PC-9 (cell line): Measurements from ENCODE around the gene PCGF3. TPM values are rescaled to one million over a fixed set of nuclear protein-coding genes. Genes with fewer than 3 reads are reported as not detected.

Experiments used
- BruUV-seq: library from RNA; stranded (reverse); fragments of 400-500 nt; replicated peaks from 2 replicates; lab custom pipeline; 2021; lab: Mats Ljungman, UMichigan
- CTCF ChIA-PET: fragments of 300-600 bp; sonication (Branson Sonifier 250); formaldehyde crosslinking; loops from one replicate; lab custom pipeline; 2022; ENCODE audit warnings: antibody characterized with exemption; lab: Charles Lee
- POLR2A ChIA-PET: fragments of 300-600 bp; sonication (Branson Sonifier 250); formaldehyde crosslinking; loops from one replicate; lab custom pipeline; 2022; ENCODE audit warnings: antibody characterized with exemption; ENCODE audit not compliant: unreplicated experiment; lab: Charles Lee
- DNase-seq, 2 experiments: peaks; one replicate each; pipeline versions ENCODE4 v3.0.0 to v3.0.0-alpha.2; 2015 to 2022; ENCODE audit warnings: mixed read lengths in 1 of 2
- H2AFZ ChIP-seq: fragments of 200-600 bp; sonication (generic); 2 replicates; pipeline ENCODE4 v1.8.1; 2017; ENCODE audit warnings: antibody characterized with exemption
- H3F3A ChIP-seq: fragments of 200-600 bp; sonication (generic); 2 replicates; pipeline ENCODE4 v1.8.1; 2017; ENCODE audit warnings: antibody characterized with exemption, mild to moderate bottlenecking, low read depth; ENCODE audit not compliant: insufficient read depth
- H3K27ac ChIP-seq: fragments of 200-600 bp; sonication (generic); 2 replicates; pipeline ENCODE4 v1.6.1; 2016; ENCODE audit warnings: mixed run types
- H3K27me3 ChIP-seq: fragments of 200-600 bp; sonication (generic); 2 replicates; pipeline ENCODE4 v1.6.1; 2016; ENCODE audit warnings: low read depth, mixed run types; ENCODE audit not compliant: insufficient read depth
- H3K36me3 ChIP-seq: fragments of 200-600 bp; sonication (generic); 2 replicates; pipeline ENCODE4 v1.6.1; 2016; ENCODE audit warnings: low read depth, mixed run types
- H3K4me1 ChIP-seq: fragments of 200-600 bp; sonication (generic); replicated peaks from 2 replicates; pipeline ENCODE4 v1.6.1; 2016; ENCODE audit warnings: mixed run types; ENCODE audit not compliant: insufficient read depth
- H3K4me2 ChIP-seq: fragments of 200-600 bp; sonication (generic); 2 replicates; pipeline ENCODE4 v1.6.1; 2017; ENCODE audit warnings: mixed run types
- H3K4me3 ChIP-seq: fragments of 200-600 bp; sonication (generic); 2 replicates; pipeline ENCODE4 v1.6.1; 2016; ENCODE audit warnings: mixed run types
- H3K79me2 ChIP-seq: fragments of 200-600 bp; sonication (generic); 2 replicates; pipeline ENCODE4 v1.6.1; 2017; ENCODE audit warnings: low read depth, mixed run types
- H3K9me2 ChIP-seq: fragments of 200-600 bp; sonication (generic); 2 replicates; pipeline ENCODE4 v1.8.1; 2017; ENCODE audit warnings: mild to moderate bottlenecking; ENCODE audit not compliant: insufficient read depth
- H3K9me3 ChIP-seq: fragments of 200-600 bp; sonication (generic); 2 replicates; pipeline ENCODE4 v1.8.1; 2016; ENCODE audit warnings: low read depth; ENCODE audit not compliant: insufficient read depth
- H4K20me1 ChIP-seq: fragments of 200-600 bp; sonication (generic); 2 replicates; pipeline ENCODE4 v1.8.1; 2017; ENCODE audit not compliant: insufficient read depth
- CTCF ChIP-seq: fragments of 200-600 bp; sonication (generic); conservative IDR thresholded peaks from 2 replicates; pipeline ENCODE4 v1.6.1; 2017; ENCODE audit warnings: mixed run types, antibody characterized with exemption, mild to moderate bottlenecking, moderate library complexity
- EZH2 ChIP-seq: fragments of 200-600 bp; sonication (generic); IDR thresholded peaks from 2 replicates; pipeline ENCODE4 v1.8.0; 2017; ENCODE audit warnings: antibody characterized with exemption, low read depth
- intact Hi-C: fragments of 100-400 bp; cut with micrococcal nuclease; formaldehyde crosslinking; loops from one replicate; pipeline ENCODE4 v1.10.0; 2022; ENCODE audit not compliant: unreplicated experiment
- total RNA-seq: library from RNA; stranded (reverse); gene quantifications from 2 replicates; pipeline ENCODE4 v1.2.3, GENCODE V29; 2021

PCGF3 gene
- total RNA-seq, 1 experiment from 2014 or later = 60.8 TPM

- Histone ChIP-seq H3K27me3 (no peaks in the 10 kb centered on the region), H3K9me3 (no peaks in the 10 kb centered on the region)
- CTCF ChIA-PET = no interaction called here
These were observed 84.2 kb downstream of the PCGF3 start for GRCh38 chr4:789571-790465.

GRCh38 chr4:790466-790820 lies 84.8 kb downstream of the PCGF3 start:
- no peaks in the 10 kb centered on the region for H3K27me3 ChIP-seq
- H2AFZ ChIP-seq = no peak overlapping the region
- H3K9me3 ChIP-seq = no peaks in the 10 kb centered on the region
- ChIA-PET CTCF (no interaction called here), POLR2A (no interaction called here)
- H3K9me2 ChIP-seq = no peaks in the 10 kb centered on the region
- H3K36me3 ChIP-seq = no peaks in the 10 kb centered on the region
- H3K27ac ChIP-seq = no peak overlapping the region
- H3K79me2 ChIP-seq = no peaks in the 10 kb centered on the region
- H3F3A ChIP-seq = no peaks in the 10 kb centered on the region; the same call in 1 of the 2 replicates
- H3K4me2 ChIP-seq = no peak overlapping the region
- no peaks in the 10 kb centered on the region for H4K20me1 ChIP-seq
- H3K4me3 ChIP-seq = no peak overlapping the region
- no peak for TF ChIP-seq EZH2
- no peak for DNase-seq
- no peaks in the 10 kb centered on the region for H3K4me1 ChIP-seq
- intact Hi-C loops = no loop called here
- BruUV-seq = no TSS peak

More at GRCh38 chr4:789571-790465, 84.2 kb downstream of the PCGF3 start:
- POLR2A ChIA-PET = no interaction called here
- no peaks in the 10 kb centered on the region for H3K4me1 ChIP-seq
- DNase-seq = peak in 1 of 2 experiments; percentile 27
- no peak overlapping the region for H2AFZ ChIP-seq
- no TSS peak for BruUV-seq
- no peaks in the 10 kb centered on the region for H3K9me2 ChIP-seq
- intact Hi-C loops = loop anchor here (10.0 kb wide), 1 partner anchor 45 kb away; no protein-coding TSS in a partner anchor
- no peaks in the 10 kb centered on the region for H4K20me1 ChIP-seq
- H3K79me2 ChIP-seq = no peaks in the 10 kb centered on the region
- no peak overlapping the region for H3K27ac ChIP-seq
- H3F3A ChIP-seq = no peaks in the 10 kb centered on the region; the same call in 1 of the 2 replicates
- H3K36me3 ChIP-seq = no peaks in the 10 kb centered on the region
- no peak overlapping the region for H3K4me2 ChIP-seq
- no peak for TF ChIP-seq EZH2
- no peak for TF ChIP-seq CTCF
- no peak overlapping the region for H3K4me3 ChIP-seq

GRCh38 chr4:791252-791897 lies 85.7 kb downstream of the PCGF3 start:
- H3K4me3 ChIP-seq = no peak overlapping the region
- no peaks in the 10 kb centered on the region for H4K20me1 ChIP-seq
- no peaks in the 10 kb centered on the region; the same call in none of the 2 replicates for H3F3A ChIP-seq
- intact Hi-C loops = no loop called here
- DNase-seq = no peak
- no peaks in the 10 kb centered on the region for H3K36me3 ChIP-seq
- H3K9me2 ChIP-seq = no peaks in the 10 kb centered on the region
- H3K27me3 ChIP-seq = no peaks in the 10 kb centered on the region
- BruUV-seq = no TSS peak
- H3K9me3 ChIP-seq = no peaks in the 10 kb centered on the region
- no peak overlapping the region for H3K4me2 ChIP-seq
- H3K27ac ChIP-seq = no peak overlapping the region
- POLR2A ChIA-PET = no interaction called here
- no peaks in the 10 kb centered on the region for H3K4me1 ChIP-seq
- CTCF ChIA-PET = no interaction called here
- no peak for TF ChIP-seq CTCF
- no peak for TF ChIP-seq EZH2
- H3K79me2 ChIP-seq = no peaks in the 10 kb centered on the region
- H2AFZ ChIP-seq = no peak overlapping the region
